Chondrocyte (in vitro differentiated cells): ENCODE results near the gene IRGC. TPM values are rescaled to one million over a fixed set of nuclear protein-coding genes. Genes with fewer than 3 reads are reported as not detected.
A peak's percentile ranks its signal among the peaks of the same experiment; 100 is the strongest.

ENCODE experiments used
- DNase-seq: peaks from one replicate; pipeline ENCODE4 v3.0.0; 2021; ENCODE audit warnings: mixed read lengths, low spot score
- H3K27ac Mint-ChIP-seq: one replicate; pipeline ENCODE4 v1.8.0; 2021; ENCODE audit warnings: mild to moderate bottlenecking, moderate library complexity, mixed read lengths; ENCODE audit not compliant: unreplicated experiment
- H3K27me3 Mint-ChIP-seq: 2 replicates; pipeline ENCODE4 v1.8.0; 2021; ENCODE audit warnings: low read depth, mixed read lengths
- H3K36me3 Mint-ChIP-seq: 2 replicates; pipeline ENCODE4 v1.8.0; 2021; ENCODE audit warnings: low read depth, mixed read lengths
- H3K4me1 Mint-ChIP-seq: 2 replicates; pipeline ENCODE4 v1.8.0; 2021; ENCODE audit warnings: low read depth, mild to moderate bottlenecking, mixed read lengths
- H3K4me3 Mint-ChIP-seq: one replicate; pipeline ENCODE4 v1.8.0; 2021; ENCODE audit warnings: mild to moderate bottlenecking, moderate library complexity, mixed read lengths; ENCODE audit not compliant: unreplicated experiment
- H3K9me3 Mint-ChIP-seq: 2 replicates; pipeline ENCODE4 v1.8.0; 2021; ENCODE audit warnings: low read depth, mixed read lengths
- total RNA-seq: library from RNA; stranded (reverse); gene quantifications from 3 replicates; pipeline ENCODE4 v1.2.1, GENCODE V29; 2021
- TF ChIP-seq, protein P1 (sequence below): fragments of 200-600 bp; sonication (generic); IDR thresholded peaks from 2 replicates; pipeline ENCODE4 v1.5.0; 2021; ENCODE audit warnings: antibody characterized with exemption, mild to moderate bottlenecking, moderate library complexity

The IRGC gene
- total RNA-seq, 1 donor from 2014 or later, result not detected

DNA sequence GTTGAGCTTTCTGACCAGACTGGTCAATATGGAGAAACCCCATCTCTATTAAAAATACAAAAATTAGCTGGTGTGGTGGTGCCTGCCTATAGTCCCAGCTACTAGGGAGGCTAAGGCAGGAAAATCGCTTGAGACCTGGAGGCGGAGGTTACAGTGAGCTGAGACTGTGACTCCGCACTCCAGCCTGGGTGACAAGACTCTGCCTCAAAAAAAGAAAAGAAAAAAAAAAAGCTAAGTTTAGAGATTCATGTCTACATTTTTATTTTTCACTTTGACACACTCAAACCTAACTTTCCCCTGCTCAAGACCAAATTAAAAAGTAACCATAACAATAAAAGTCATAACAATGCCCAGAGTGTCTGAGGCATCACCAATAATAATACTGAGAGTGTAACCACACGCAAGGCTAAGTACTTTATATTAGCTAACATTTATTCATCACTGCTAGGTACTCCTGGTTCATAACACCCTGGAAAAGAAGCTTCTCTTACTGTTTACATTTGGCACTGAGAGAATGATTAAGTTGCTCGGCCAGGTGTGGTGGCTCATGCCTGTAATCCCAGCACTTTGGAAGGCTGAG lies 5.7 kb downstream of the IRGC start:
- Mint-ChIP-seq H3K4me1 (no peaks in the 10 kb centered on the region), H3K9me3 (no peaks in the 10 kb centered on the region), H3K27me3 (no peaks in the 10 kb centered on the region), H3K27ac (no peak overlapping the region), H3K36me3 (no peaks in the 10 kb centered on the region), H3K4me3 (no peak overlapping the region)
- TF ChIP-seq, protein P1, sequence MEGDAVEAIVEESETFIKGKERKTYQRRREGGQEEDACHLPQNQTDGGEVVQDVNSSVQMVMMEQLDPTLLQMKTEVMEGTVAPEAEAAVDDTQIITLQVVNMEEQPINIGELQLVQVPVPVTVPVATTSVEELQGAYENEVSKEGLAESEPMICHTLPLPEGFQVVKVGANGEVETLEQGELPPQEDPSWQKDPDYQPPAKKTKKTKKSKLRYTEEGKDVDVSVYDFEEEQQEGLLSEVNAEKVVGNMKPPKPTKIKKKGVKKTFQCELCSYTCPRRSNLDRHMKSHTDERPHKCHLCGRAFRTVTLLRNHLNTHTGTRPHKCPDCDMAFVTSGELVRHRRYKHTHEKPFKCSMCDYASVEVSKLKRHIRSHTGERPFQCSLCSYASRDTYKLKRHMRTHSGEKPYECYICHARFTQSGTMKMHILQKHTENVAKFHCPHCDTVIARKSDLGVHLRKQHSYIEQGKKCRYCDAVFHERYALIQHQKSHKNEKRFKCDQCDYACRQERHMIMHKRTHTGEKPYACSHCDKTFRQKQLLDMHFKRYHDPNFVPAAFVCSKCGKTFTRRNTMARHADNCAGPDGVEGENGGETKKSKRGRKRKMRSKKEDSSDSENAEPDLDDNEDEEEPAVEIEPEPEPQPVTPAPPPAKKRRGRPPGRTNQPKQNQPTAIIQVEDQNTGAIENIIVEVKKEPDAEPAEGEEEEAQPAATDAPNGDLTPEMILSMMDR, result no peak
- DNase-seq, result no peak

GRCh38 chr19:43723588-43723987 lies 7.7 kb downstream of the IRGC start:
- Mint-ChIP-seq H3K4me1 (no peaks in the 10 kb centered on the region), H3K9me3 (no peaks in the 10 kb centered on the region), H3K4me3 (no peak overlapping the region), H3K36me3 (peaks cover 5% of the 10 kb centered on the region), H3K27ac (no peak overlapping the region), H3K27me3 (no peaks in the 10 kb centered on the region)
- no peak for DNase-seq
- TF ChIP-seq, protein P1, result peak; percentile 48

GRCh38 chr19:43724896-43725295 lies 9.0 kb downstream of the IRGC start:
- no peaks in the 10 kb centered on the region for H3K27me3 Mint-ChIP-seq
- H3K36me3 Mint-ChIP-seq, result peaks cover 13% of the 10 kb centered on the region
- no peaks in the 10 kb centered on the region for H3K9me3 Mint-ChIP-seq
- H3K4me3 Mint-ChIP-seq, result no peak overlapping the region
- no peak overlapping the region for H3K27ac Mint-ChIP-seq
- DNase-seq, result no peak
- no peaks in the 10 kb centered on the region for H3K4me1 Mint-ChIP-seq
- TF ChIP-seq, protein P1, result no peak

GRCh38 chr19:43725468-43725867 lies 9.6 kb downstream of the IRGC start:
- Mint-ChIP-seq H3K36me3 (peaks cover 18% of the 10 kb centered on the region), H3K4me1 (peaks cover 4% of the 10 kb centered on the region)

DNA sequence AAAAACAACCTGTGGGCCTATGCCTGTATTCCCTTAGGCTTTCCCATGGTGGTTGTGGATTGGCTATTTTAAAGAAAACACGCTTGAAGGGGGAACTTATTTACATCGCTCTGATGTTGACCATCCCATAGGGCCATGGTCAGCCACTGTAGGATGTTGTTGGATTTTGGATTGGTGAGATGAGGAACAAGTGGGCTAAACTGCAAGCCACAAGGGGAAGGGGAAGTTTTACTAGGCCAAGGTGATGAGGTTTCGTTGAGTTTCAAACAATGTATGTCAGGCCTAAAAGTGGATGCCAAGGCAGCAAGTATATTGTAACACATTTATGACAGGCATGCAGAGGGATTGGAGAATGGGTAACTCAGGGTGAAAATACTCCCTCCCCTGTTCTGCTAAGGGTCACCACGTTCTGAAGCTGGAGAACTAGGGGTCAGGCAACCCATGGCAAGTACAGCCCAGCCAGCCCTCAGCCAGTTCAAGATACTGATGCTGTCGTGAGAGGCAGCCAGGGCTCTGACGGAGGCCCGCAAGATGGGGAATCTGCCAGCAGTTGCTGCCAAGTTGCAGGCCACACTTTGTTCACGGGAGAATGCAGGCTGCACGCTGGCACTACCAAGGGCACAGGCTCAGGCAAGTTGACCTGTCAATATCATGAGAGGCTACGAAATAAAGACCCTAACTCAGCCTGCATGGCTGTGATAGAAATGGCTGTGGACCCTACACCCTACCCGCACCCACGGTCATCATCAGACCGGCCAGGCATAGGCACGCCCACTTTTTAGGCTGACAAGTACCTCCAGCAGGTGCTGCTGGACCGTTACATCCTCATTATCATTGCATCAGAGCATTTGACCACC lies 11.1 kb downstream of the IRGC start:
- TF ChIP-seq, protein P1, result no peak
- H3K27ac Mint-ChIP-seq, result no peak overlapping the region
- peaks cover 11% of the 10 kb centered on the region for H3K4me1 Mint-ChIP-seq
- H3K4me3 Mint-ChIP-seq, result no peak overlapping the region
- DNase-seq, result no peak
- H3K36me3 Mint-ChIP-seq, result peaks cover 22% of the 10 kb centered on the region
- no peaks in the 10 kb centered on the region for H3K27me3 Mint-ChIP-seq
- H3K9me3 Mint-ChIP-seq, result no peaks in the 10 kb centered on the region

More at GRCh38 chr19:43725468-43725867, 9.6 kb downstream of the IRGC start:
- Mint-ChIP-seq H3K27ac (no peak overlapping the region), H3K27me3 (no peaks in the 10 kb centered on the region), H3K9me3 (no peaks in the 10 kb centered on the region), H3K4me3 (no peak overlapping the region)
- no peak for DNase-seq
- TF ChIP-seq, protein P1, result no peak
